ENCODE measurements around the gene XCL1. TPM values are rescaled to one million over a fixed set of nuclear protein-coding genes. Genes with fewer than 3 reads are reported as not detected.

Gene XCL1
- total RNA-seq, 2 donors from 2014 or later = not detected

- no peaks in the 10 kb centered on the region for H3K9me3 ChIP-seq
- H3K27ac ChIP-seq = no peak overlapping the region
- intact Hi-C loops (cut with DNase I) = no loop called here
- no peak for TF ChIP-seq POLR2A (IDR thresholded peaks at IDR 0.05)
- H3K4me3 ChIP-seq = no peak overlapping the region
- no peaks in the 10 kb centered on the region for H3K36me3 ChIP-seq (replicated peaks in 1 of 2; ENCODE audit: insufficient read depth in 1 of 2, low read depth in 2 of 2)
- WGBS, 2 donors = 59 to 62% methylated on average over 3 of the region's 3 CpGs
- ATAC-seq = no peak
- no peaks in the 10 kb centered on the region for H3K4me1 ChIP-seq
- H3K27me3 ChIP-seq = no peaks in the 10 kb centered on the region
- no peak for DNase-seq
Measured at GRCh38 chr1:168598125-168598524, 21.7 kb downstream of the XCL1 start.

GRCh38 chr1:168598892-168599291 lies 22.5 kb downstream of the XCL1 start:
- ATAC-seq = no peak
- 92 to 97% methylated on average over 1 of the region's 1 CpG for WGBS, 2 donors

GRCh38 chr1:168599641-168600040 lies 23.2 kb downstream of the XCL1 start:
- no peaks in the 10 kb centered on the region for H3K9me3 ChIP-seq
- 42% methylated on average over 2 of the region's 2 CpGs for WGBS, 2 donors
- DNase-seq = no peak
- no peak for ATAC-seq
- no peaks in the 10 kb centered on the region for H3K36me3 ChIP-seq (replicated peaks in 1 of 2; ENCODE audit: insufficient read depth in 1 of 2, low read depth in 2 of 2)
- H3K27ac ChIP-seq = no peak overlapping the region
- TF ChIP-seq CTCF (IDR thresholded peaks at IDR 0.05) (no peak), POLR2A (IDR thresholded peaks at IDR 0.05) (no peak)
- H3K4me1 ChIP-seq = no peaks in the 10 kb centered on the region
- H3K27me3 ChIP-seq = no peaks in the 10 kb centered on the region
- no peak overlapping the region for H3K4me3 ChIP-seq
- intact Hi-C loops (cut with DNase I) = loop anchor here (10.0 kb wide), 1 partner anchor 745 kb away; no protein-coding TSS in a partner anchor

More at GRCh38 chr1:168598892-168599291, 22.5 kb downstream of the XCL1 start:
- no peaks in the 10 kb centered on the region for H3K27me3 ChIP-seq
- no peak overlapping the region for H3K27ac ChIP-seq
- H3K4me3 ChIP-seq = no peak overlapping the region
- DNase-seq = no peak
- TF ChIP-seq CTCF (IDR thresholded peaks at IDR 0.05) (no peak), POLR2A (IDR thresholded peaks at IDR 0.05) (no peak)
- H3K36me3 ChIP-seq (replicated peaks in 1 of 2; ENCODE audit: insufficient read depth in 1 of 2, low read depth in 2 of 2) = no peaks in the 10 kb centered on the region
- H3K9me3 ChIP-seq = no peaks in the 10 kb centered on the region
- intact Hi-C loops (cut with DNase I) = no loop called here
- H3K4me1 ChIP-seq = no peaks in the 10 kb centered on the region

- Histone ChIP-seq H3K4me1 (no peaks in the 10 kb centered on the region), H3K4me3 (no peak overlapping the region), H3K27me3 (no peaks in the 10 kb centered on the region), H3K27ac (no peak overlapping the region), H3K9me3 (no peaks in the 10 kb centered on the region), H3K36me3 (replicated peaks in 1 of 2; ENCODE audit: insufficient read depth in 1 of 2, low read depth in 2 of 2) (no peaks in the 10 kb centered on the region)
- TF ChIP-seq CTCF (IDR thresholded peaks at IDR 0.05) (no peak), POLR2A (IDR thresholded peaks at IDR 0.05) (no peak)
- intact Hi-C loops (cut with DNase I) = loop anchor here (10.0 kb wide), 1 partner anchor 744 kb away; no protein-coding TSS in a partner anchor
- WGBS, 2 donors = 22 to 27% methylated on average over 4 of the region's 4 CpGs
- no peak for ATAC-seq
- no peak for DNase-seq
Measured at GRCh38 chr1:168601051-168601450, 24.6 kb downstream of the XCL1 start.

GRCh38 chr1:168603501-168604110 lies 27.2 kb downstream of the XCL1 start:
- peak; percentile 94 for ATAC-seq
- Histone ChIP-seq H3K27me3 (no peaks in the 10 kb centered on the region), H3K9me3 (no peaks in the 10 kb centered on the region), H3K27ac (no peak overlapping the region), H3K4me3 (no peak overlapping the region), H3K36me3 (replicated peaks in 1 of 2; ENCODE audit: insufficient read depth in 1 of 2, low read depth in 2 of 2) (no peaks in the 10 kb centered on the region), H3K4me1 (peaks cover 10% of the 10 kb centered on the region)
- intact Hi-C loops (cut with DNase I) = loop anchor here (10.0 kb wide), 1 partner anchor 741 kb away; no protein-coding TSS in a partner anchor
- TF ChIP-seq CTCF (IDR thresholded peaks at IDR 0.05) (peak; percentile 72 to 93 (median 90)), POLR2A (IDR thresholded peaks at IDR 0.05) (no peak)
- 20 to 25% methylated on average over 4 of the region's 4 CpGs for WGBS, 2 donors
- peak; percentile 82 to 88 (median 84) for DNase-seq
